Activated naive CD8-positive, alpha-beta T cell treated with anti-CD3 and anti-CD28 coated beads, Interleukin-2, amount 10 ng/mL, durations not matched to agents 7 days and 5 days (primary cell): Measurements from ENCODE around the gene CNTN4. TPM values are rescaled to one million over a fixed set of nuclear protein-coding genes. Genes with fewer than 3 reads are reported as not detected.

Experiments
- ATAC-seq: fragments of 150-1000 bp; cut with Tn5 transposase; one replicate; pipeline ENCODE4 v1.10.0; 2021; ENCODE audit warnings: low read depth, moderate library complexity
- POLR2A ChIA-PET: fragments of 350-600 bp; sonication (Branson Sonifier 250); formaldehyde crosslinking; loops from one replicate; lab custom pipeline; 2021; ENCODE audit warnings: antibody characterized with exemption; lab: Charles Lee
- DNase-seq: peaks from one replicate; pipeline ENCODE4 v3.0.0; 2021
- H3K27ac Mint-ChIP-seq: one replicate; pipeline ENCODE4 v1.8.0; 2022; ENCODE audit warnings: mild to moderate bottlenecking, mixed read lengths
- H3K27me3 Mint-ChIP-seq: one replicate; pipeline ENCODE4 v1.8.0; 2022; ENCODE audit warnings: mild to moderate bottlenecking, moderate library complexity, mixed read lengths
- H3K36me3 Mint-ChIP-seq: one replicate; pipeline ENCODE4 v1.8.0; 2021; ENCODE audit warnings: mild to moderate bottlenecking, mixed read lengths
- H3K4me1 Mint-ChIP-seq: one replicate; pipeline ENCODE4 v1.8.0; 2021; ENCODE audit warnings: mixed read lengths
- H3K4me3 Mint-ChIP-seq: one replicate; pipeline ENCODE4 v1.8.0; 2022; ENCODE audit warnings: mild to moderate bottlenecking, moderate library complexity, mixed read lengths
- H3K9me3 Mint-ChIP-seq: one replicate; pipeline ENCODE4 v1.8.0; 2021; ENCODE audit warnings: mixed read lengths
- total RNA-seq, 2 experiments: library from RNA; stranded (reverse); gene quantifications; one replicate each; pipeline ENCODE4 v1.2.3, GENCODE V29; 2021

Gene CNTN4
- total RNA-seq, 2 experiments from 2014 or later = not detected

DNA sequence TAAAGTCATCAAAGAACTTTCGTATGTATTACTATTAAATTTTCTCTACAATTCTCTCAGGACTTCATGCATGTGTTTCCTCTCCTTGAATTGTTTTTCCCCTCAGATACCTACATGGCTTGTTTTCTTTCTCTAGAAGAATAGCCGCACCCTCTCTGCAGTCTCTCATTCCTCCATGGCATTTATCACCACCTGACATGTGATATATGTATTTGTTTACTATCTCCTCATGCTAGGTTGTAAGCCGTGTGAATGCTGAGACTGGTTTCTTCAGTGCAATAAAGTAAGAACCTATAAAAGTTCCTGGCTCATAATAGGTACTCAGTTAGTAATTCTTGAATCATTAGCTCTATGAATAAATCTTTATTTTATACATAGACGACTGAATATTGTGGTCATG is 149.2 kb downstream of the CNTN4 start:
- Mint-ChIP-seq H3K4me3 (no peak overlapping the region), H3K9me3 (no peaks in the 10 kb centered on the region), H3K27ac (no peak overlapping the region), H3K4me1 (no peaks in the 10 kb centered on the region), H3K27me3 (no peaks in the 10 kb centered on the region), H3K36me3 (no peaks in the 10 kb centered on the region)
- POLR2A ChIA-PET = no interaction called here
- ATAC-seq = no peak
- no peak for DNase-seq

DNA sequence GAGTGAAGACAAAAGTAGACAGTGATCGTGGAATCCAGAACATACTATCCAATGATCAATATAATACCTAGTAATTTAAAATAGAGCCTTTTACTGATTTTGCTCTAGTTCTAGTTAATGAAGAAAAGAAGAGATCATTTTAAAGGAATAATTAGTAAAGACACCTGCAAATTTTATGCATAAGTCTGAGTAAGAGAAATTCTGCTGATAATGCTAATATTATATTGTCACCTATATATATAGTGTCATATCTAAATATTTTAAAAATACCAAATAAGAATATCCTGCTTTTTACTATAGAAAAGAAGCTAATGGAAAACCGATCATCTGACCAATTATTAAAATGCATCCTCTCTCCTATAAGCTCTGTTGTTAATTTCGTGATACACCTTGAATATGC is 152.1 kb downstream of the CNTN4 start:
- Mint-ChIP-seq H3K27me3 (no peaks in the 10 kb centered on the region), H3K9me3 (peaks cover 11% of the 10 kb centered on the region), H3K4me1 (no peaks in the 10 kb centered on the region), H3K27ac (no peak overlapping the region), H3K4me3 (no peak overlapping the region), H3K36me3 (no peaks in the 10 kb centered on the region)
- DNase-seq = no peak
- POLR2A ChIA-PET = no interaction called here
- no peak for ATAC-seq

DNA sequence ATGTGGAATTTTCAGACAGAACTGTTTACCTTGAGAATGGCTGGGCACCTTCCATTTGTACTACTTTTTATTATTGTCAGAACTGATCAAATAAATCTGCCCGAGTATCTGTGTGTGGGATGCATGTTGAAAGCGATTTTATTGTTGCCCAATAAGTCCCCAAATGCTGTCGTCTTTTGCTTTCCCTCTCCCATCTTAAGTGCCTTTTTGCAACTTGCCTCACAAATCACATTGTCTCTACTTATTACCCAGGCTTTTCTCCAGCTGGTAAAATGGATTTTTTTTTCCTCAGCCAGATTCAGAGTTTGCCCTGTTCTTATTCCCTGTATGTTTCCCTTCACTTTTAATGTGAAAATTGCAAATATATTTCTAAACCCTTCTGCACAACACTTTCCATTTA is 163.1 kb downstream of the CNTN4 start:
- Mint-ChIP-seq H3K4me1 (no peaks in the 10 kb centered on the region), H3K27me3 (no peaks in the 10 kb centered on the region), H3K9me3 (no peaks in the 10 kb centered on the region), H3K4me3 (no peak overlapping the region), H3K27ac (no peak overlapping the region), H3K36me3 (no peaks in the 10 kb centered on the region)
- ATAC-seq (no peak), DNase-seq (no peak)
- POLR2A ChIA-PET = no interaction called here

DNA sequence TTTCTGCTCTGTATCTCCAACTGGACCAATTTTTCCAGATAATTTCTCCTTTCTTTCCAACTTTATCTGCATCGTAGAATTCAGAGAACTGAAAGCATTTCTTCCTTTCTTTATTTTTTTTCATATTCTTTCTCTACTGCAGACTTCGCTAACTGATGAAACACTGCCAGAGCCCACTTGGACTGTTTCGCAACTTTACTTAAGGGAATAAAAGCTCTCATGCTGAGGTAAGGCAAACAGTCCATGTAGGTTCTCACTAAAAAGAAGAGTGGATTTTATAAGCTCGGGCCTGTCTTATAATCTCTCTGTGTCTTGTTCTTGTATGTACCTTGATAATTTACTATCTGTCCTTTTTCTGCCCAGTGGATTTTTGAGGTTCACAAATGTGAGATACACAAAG is 163.5 kb downstream of the CNTN4 start:
- Mint-ChIP-seq H3K4me3 (no peak overlapping the region), H3K36me3 (no peaks in the 10 kb centered on the region), H3K4me1 (no peaks in the 10 kb centered on the region), H3K27ac (no peak overlapping the region), H3K27me3 (no peaks in the 10 kb centered on the region), H3K9me3 (no peaks in the 10 kb centered on the region)
- ATAC-seq = no peak
- POLR2A ChIA-PET = no interaction called here
- DNase-seq = no peak

DNA sequence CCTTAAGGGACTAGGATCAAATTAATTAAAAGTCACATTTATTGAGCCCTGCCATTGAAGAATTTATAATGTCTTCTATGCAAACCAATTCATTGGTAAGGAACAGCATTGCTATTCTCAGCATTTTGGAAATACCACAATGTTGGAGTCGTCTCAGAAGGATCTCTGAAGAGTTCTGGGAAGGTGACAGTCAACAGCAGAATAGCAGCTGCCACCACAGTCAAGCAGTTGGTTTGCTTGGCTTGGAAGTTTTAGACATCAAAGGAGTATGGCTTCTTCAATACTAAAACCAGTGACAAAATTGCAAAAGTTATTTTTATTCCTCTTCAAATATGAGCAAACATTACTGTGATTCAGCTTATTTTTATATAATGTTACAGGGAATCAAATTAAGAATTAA is 167.9 kb downstream of the CNTN4 start:
- DNase-seq = no peak
- Mint-ChIP-seq H3K36me3 (no peaks in the 10 kb centered on the region), H3K27ac (no peak overlapping the region), H3K4me3 (no peak overlapping the region), H3K4me1 (no peaks in the 10 kb centered on the region), H3K9me3 (no peaks in the 10 kb centered on the region), H3K27me3 (no peaks in the 10 kb centered on the region)
- POLR2A ChIA-PET = no interaction called here
- ATAC-seq = no peak

DNA sequence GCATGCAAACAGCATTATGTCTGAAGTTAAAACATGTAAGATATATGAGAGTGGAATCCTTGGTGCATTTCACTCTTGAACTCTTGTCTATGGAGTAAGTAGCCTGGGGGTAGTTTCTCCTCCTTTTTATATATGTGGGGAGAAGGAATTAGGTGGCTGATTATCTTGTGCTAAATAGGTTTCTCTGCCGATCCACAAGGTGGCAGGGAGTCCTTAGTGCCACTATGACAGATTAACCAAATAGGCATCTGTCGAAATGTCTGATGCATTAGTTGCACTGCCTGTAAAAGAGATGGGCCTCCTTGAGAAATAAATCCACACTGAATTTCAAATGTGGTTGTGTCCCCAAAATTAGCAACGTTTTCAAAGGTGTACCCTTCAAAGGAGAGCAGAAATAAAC is 170.1 kb downstream of the CNTN4 start:
- Mint-ChIP-seq H3K9me3 (no peaks in the 10 kb centered on the region), H3K36me3 (no peaks in the 10 kb centered on the region), H3K27me3 (no peaks in the 10 kb centered on the region), H3K27ac (no peak overlapping the region), H3K4me1 (no peaks in the 10 kb centered on the region), H3K4me3 (no peak overlapping the region)
- POLR2A ChIA-PET = no interaction called here
- ATAC-seq (no peak), DNase-seq (no peak)

DNA sequence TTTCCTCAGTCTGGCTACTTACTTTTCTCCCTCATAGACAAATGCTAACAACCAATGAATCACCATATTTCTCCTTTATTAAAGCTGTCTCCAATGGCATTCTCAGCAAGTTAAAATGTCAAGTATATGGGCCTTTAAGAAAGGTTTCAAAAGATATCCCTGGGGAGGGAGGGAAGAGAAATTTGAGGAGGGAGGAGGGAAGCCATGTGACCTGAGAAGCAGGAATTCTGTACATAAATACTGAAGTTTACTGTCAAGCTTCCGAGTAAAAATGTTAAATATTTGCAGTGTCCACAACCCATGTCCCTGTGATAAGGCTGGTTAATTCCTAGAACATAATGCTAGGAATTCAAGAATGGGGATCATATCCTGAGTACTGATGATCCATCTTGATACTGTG is 175.9 kb downstream of the CNTN4 start:
- Mint-ChIP-seq H3K9me3 (no peaks in the 10 kb centered on the region), H3K4me1 (no peaks in the 10 kb centered on the region), H3K4me3 (no peak overlapping the region), H3K27ac (no peak overlapping the region), H3K27me3 (no peaks in the 10 kb centered on the region), H3K36me3 (no peaks in the 10 kb centered on the region)
- POLR2A ChIA-PET = no interaction called here
- ATAC-seq (no peak), DNase-seq (no peak)

DNA sequence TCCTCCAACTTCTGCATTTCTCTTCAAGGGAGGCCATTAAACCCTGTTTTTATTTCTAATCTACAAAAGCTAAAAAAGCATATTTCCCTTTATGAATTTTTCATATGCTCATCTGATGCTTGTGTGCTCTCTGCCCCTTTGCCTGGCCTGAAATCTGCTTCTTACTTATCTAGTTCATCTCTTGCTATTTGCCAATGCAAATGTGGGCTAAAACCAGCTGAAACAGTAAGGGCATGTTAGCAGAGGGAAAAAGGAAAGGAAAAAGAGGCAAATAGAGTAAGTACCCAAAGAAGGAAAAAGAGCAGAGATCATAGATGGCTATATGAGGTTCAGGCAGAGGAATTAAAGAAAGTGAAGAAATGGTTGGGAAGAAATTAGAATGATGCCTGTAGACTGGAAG is 185.2 kb downstream of the CNTN4 start:
- DNase-seq (no peak), ATAC-seq (no peak)
- H3K27me3 Mint-ChIP-seq = no peaks in the 10 kb centered on the region
- POLR2A ChIA-PET = no interaction called here
- no peak overlapping the region for H3K4me3 Mint-ChIP-seq
- H3K36me3 Mint-ChIP-seq = no peaks in the 10 kb centered on the region
- no peak overlapping the region for H3K27ac Mint-ChIP-seq
- H3K9me3 Mint-ChIP-seq = no peaks in the 10 kb centered on the region
- no peaks in the 10 kb centered on the region for H3K4me1 Mint-ChIP-seq

DNA sequence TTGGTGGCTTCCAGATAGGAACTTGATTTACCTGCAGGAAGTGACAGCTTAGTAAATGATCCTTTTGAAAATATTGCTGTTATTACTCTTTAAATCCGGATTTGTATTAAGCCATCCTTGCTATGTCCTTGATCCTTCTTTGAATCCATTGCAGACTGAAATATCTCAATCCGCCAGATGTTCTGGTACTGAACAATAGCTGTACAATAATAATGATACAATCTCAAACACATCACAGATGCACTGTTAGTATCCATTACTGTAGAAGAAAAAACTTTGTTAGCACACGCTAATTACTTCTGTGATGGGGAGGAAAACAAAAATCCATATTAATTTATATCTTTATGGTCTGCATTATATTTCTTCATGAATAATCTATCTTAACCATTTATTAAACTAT is 202.3 kb downstream of the CNTN4 start:
- no peaks in the 10 kb centered on the region for H3K4me1 Mint-ChIP-seq
- peaks cover 4% of the 10 kb centered on the region for H3K9me3 Mint-ChIP-seq
- DNase-seq (no peak), ATAC-seq (no peak)
- POLR2A ChIA-PET = no interaction called here
- no peak overlapping the region for H3K27ac Mint-ChIP-seq
- no peaks in the 10 kb centered on the region for H3K36me3 Mint-ChIP-seq
- H3K27me3 Mint-ChIP-seq = no peaks in the 10 kb centered on the region
- H3K4me3 Mint-ChIP-seq = no peak overlapping the region

DNA sequence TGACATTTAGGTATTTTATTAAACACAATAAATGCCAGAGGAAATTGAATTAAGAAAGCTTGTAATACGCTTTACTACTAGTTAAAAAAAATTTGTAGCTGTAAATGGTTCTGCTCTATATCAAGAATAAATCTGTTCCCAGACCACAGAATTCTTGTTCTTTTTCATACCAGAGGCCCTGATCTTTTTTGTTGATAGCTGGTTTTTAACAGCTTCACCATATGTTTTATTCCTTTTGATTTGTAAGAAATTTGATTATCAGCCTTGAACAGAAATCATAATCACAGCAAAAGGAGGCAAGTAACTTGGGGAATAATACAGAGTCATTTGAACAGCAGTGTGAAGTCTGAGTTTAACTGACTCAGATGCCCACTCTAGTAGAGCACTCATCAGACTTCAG is 202.7 kb downstream of the CNTN4 start:
- no peaks in the 10 kb centered on the region for H3K4me1 Mint-ChIP-seq
- H3K9me3 Mint-ChIP-seq = peaks cover 3% of the 10 kb centered on the region
- H3K36me3 Mint-ChIP-seq = no peaks in the 10 kb centered on the region
- H3K27ac Mint-ChIP-seq = no peak overlapping the region
- DNase-seq (no peak), ATAC-seq (no peak)
- no peaks in the 10 kb centered on the region for H3K27me3 Mint-ChIP-seq
- no peak overlapping the region for H3K4me3 Mint-ChIP-seq
- POLR2A ChIA-PET = no interaction called here

DNA sequence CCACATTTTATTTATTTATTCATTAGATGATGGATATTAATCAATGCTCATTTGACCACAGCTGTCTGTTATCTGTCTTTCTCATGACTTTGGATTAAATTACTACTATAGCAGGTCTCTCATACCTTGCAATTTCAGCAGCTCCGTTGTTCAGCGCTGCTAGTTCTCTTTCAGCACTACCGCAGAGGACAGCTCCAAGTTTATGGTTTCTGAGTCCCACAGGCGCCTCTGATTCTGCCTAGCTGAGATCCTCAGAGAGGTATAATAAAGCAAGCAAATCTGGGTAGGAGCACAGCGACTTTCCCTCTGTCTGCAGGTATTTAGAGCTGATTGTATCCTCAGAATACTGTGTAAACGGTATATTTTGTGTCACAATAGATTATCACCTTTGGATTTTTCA is 204.9 kb downstream of the CNTN4 start:
- no peaks in the 10 kb centered on the region for H3K36me3 Mint-ChIP-seq
- H3K27me3 Mint-ChIP-seq = no peaks in the 10 kb centered on the region
- H3K9me3 Mint-ChIP-seq = peaks cover 1% of the 10 kb centered on the region
- DNase-seq (no peak), ATAC-seq (no peak)
- H3K4me3 Mint-ChIP-seq = no peak overlapping the region
- H3K4me1 Mint-ChIP-seq = no peaks in the 10 kb centered on the region
- POLR2A ChIA-PET = no interaction called here
- no peak overlapping the region for H3K27ac Mint-ChIP-seq

DNA sequence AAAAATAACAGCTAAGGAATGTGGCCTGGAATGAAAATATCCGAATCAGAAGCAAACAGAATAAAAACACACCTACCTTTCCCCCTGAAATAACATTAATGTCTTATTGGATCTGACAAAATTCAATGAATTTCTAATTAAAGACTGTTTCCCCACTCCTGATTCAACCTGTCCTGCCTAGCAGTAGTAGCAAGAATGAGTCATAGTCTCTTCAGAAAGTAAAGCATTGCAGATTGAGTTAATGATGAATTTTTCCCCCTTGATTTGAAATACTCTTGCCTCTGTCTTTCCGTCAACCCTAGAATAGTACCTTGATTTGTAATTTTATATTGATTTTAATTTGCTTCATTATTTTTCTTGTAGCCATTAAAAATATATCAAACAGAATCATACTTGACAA is 212.4 kb downstream of the CNTN4 start:
- Mint-ChIP-seq H3K27ac (no peak overlapping the region), H3K9me3 (no peaks in the 10 kb centered on the region), H3K27me3 (no peaks in the 10 kb centered on the region), H3K36me3 (no peaks in the 10 kb centered on the region), H3K4me3 (no peak overlapping the region), H3K4me1 (no peaks in the 10 kb centered on the region)
- POLR2A ChIA-PET = no interaction called here
- ATAC-seq (no peak), DNase-seq (no peak)

DNA sequence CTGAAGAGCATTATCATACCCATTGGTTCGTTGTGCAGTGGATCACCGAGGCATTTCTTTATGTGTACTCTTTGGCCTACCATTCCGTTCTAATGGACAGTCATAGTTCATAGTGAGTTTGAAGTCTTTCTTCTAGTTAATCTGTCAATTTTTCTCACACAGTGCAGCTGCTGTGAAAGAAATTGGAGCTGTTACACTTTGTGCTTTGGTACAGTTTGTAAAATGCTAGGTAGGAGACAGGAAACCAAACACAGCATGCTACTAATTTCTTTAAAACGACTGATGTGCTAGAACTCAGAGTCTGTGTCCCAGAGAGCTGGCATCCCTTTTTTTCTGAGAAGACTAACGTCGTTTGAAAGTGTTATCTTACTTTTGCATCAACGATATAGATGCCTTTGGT is 218.9 kb downstream of the CNTN4 start:
- no peak overlapping the region for H3K27ac Mint-ChIP-seq
- no peaks in the 10 kb centered on the region for H3K9me3 Mint-ChIP-seq
- ATAC-seq (no peak), DNase-seq (no peak)
- no peak overlapping the region for H3K4me3 Mint-ChIP-seq
- H3K4me1 Mint-ChIP-seq = no peaks in the 10 kb centered on the region
- POLR2A ChIA-PET = no interaction called here
- no peaks in the 10 kb centered on the region for H3K27me3 Mint-ChIP-seq
- H3K36me3 Mint-ChIP-seq = no peaks in the 10 kb centered on the region

DNA sequence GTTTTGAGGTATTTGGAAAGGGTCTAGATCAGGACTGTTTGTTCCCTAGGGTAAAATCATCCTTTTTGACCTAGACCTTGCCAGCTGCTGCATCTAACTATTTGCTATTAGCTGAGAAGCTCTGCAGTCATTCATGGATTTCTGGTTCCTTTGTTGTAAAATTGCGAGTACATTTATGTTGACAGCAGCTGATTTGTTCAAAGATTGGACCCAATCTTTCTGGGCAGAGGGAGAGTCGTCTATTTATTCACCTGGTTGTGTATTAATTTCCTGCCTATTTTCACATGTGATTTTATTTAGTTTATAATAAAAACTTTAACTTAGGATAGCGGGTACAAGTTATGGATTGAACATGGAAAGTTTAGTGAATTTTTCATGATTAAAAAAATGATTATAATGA is 236.3 kb downstream of the CNTN4 start:
- Mint-ChIP-seq H3K27ac (no peak overlapping the region), H3K4me1 (no peaks in the 10 kb centered on the region), H3K36me3 (no peaks in the 10 kb centered on the region), H3K9me3 (no peaks in the 10 kb centered on the region), H3K4me3 (no peak overlapping the region), H3K27me3 (no peaks in the 10 kb centered on the region)
- no peak for DNase-seq
- ATAC-seq = no peak
- POLR2A ChIA-PET = no interaction called here

DNA sequence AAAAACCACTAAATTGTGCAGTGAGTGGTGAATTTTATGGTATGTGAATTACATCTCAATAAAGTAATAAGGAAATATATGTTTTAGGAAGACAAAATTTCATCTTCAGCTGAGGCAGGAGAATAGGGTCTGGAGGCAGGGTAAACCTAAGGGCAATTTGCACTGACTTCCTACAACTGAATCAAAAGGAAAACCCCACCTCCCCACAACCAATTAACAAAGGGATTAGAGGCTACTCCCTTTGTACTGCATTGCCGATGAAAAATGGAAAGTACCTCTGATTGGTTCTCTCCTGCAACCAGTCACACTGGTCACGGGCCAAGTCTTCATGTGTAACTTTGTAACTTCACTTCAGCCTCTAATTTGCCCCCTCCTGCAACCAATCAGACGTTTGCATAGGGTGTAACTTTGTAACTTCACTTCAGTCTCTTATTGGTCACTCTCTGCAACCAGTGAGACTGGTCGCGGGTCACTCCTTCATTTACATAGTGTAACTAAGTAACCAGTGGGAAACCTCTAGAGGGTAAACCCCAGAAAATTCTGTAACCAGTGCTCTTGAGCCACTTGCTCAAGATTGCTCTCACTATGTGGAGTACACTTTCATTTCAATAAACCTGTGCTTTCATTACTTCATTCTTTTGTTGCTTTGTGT is 244.5 kb downstream of the CNTN4 start:
- Mint-ChIP-seq H3K27ac (no peak overlapping the region), H3K36me3 (no peaks in the 10 kb centered on the region), H3K4me1 (no peaks in the 10 kb centered on the region), H3K27me3 (no peaks in the 10 kb centered on the region), H3K9me3 (no peaks in the 10 kb centered on the region), H3K4me3 (no peak overlapping the region)
- no peak for ATAC-seq
- DNase-seq = no peak
- POLR2A ChIA-PET = no interaction called here
